ENCODE data around the gene DLGAP1.

- TF ChIP-seq, protein P1, sequence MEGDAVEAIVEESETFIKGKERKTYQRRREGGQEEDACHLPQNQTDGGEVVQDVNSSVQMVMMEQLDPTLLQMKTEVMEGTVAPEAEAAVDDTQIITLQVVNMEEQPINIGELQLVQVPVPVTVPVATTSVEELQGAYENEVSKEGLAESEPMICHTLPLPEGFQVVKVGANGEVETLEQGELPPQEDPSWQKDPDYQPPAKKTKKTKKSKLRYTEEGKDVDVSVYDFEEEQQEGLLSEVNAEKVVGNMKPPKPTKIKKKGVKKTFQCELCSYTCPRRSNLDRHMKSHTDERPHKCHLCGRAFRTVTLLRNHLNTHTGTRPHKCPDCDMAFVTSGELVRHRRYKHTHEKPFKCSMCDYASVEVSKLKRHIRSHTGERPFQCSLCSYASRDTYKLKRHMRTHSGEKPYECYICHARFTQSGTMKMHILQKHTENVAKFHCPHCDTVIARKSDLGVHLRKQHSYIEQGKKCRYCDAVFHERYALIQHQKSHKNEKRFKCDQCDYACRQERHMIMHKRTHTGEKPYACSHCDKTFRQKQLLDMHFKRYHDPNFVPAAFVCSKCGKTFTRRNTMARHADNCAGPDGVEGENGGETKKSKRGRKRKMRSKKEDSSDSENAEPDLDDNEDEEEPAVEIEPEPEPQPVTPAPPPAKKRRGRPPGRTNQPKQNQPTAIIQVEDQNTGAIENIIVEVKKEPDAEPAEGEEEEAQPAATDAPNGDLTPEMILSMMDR (IDR thresholded peaks at IDR 0.05; ENCODE audit: low read depth, low read length) = no peak
- TF ChIP-seq EZH2phosphoT487 (IDR thresholded peaks at IDR 0.05; ENCODE audit: low read depth) = no peak
Measured at GRCh38 chr18:4196351-4196750, 258.8 kb downstream of the DLGAP1 start.
